Ascending aorta (tissue), 2 donors: Measurements from ENCODE around the gene NUMBL. TPM values are rescaled to one million over a fixed set of nuclear protein-coding genes. Genes with fewer than 3 reads are reported as not detected.
A peak's percentile ranks its signal among the peaks of the same experiment; 100 is the strongest.

Experiments used
- DNase-seq, 2 donors: peaks; one replicate each; pipeline ENCODE4 v3.0.0-alpha.2; 2019; ENCODE audit warnings: low spot score in 2 of 2
- H3K27ac ChIP-seq, 2 donors: fragments of 200-600 bp; sonication (generic); one replicate each; pipeline ENCODE4 v1.5.1; 2016 to 2017; ENCODE audit warnings: mild to moderate bottlenecking in 1 of 2
- H3K27me3 ChIP-seq: fragments of 200-600 bp; sonication (generic); one replicate; pipeline ENCODE4 v1.5.1; 2017
- H3K36me3 ChIP-seq, 2 donors: fragments of 200-600 bp; sonication (generic); one replicate each; pipeline ENCODE4 v1.5.1; 2016
- H3K4me1 ChIP-seq, 2 donors: fragments of 200-600 bp; sonication (generic); one replicate each; pipeline ENCODE4 v1.5.1; 2016 to 2017; ENCODE audit warnings: mild to moderate bottlenecking in 1 of 2
- H3K4me3 ChIP-seq, 2 donors: fragments of 200-600 bp; sonication (generic); one replicate each; pipeline ENCODE4 v1.5.1; 2016 to 2017; ENCODE audit warnings: mild to moderate bottlenecking in 1 of 2
- H3K9me3 ChIP-seq, 2 donors: fragments of 200-600 bp; sonication (generic); one replicate each; pipeline ENCODE4 v1.5.1; 2016
- intact Hi-C: fragments of 100-400 bp; cut with DNase I; formaldehyde crosslinking; loops from one replicate; pipeline ENCODE4 v1.15.1; 2023
- total RNA-seq: library from RNA; depleted of rRNA; stranded (reverse); fragments of >200 nt; gene quantifications from one replicate; pipeline ENCODE4 v1.1.0, GENCODE V29; 2016
- TF ChIP-seq, protein P1 (sequence below), 3 experiments: fragments of 200-600 bp in 2 of 3; fragments of 450-650 bp in 1 of 3; sonication (generic) in 2 of 3; IDR thresholded peaks; one replicate each; pipeline ENCODE4 v1.5.1; 2016 to 2019; ENCODE audit warnings: antibody characterized with exemption in 3 of 3, mild to moderate bottlenecking in 1 of 3, moderate library complexity in 1 of 3

NUMBL gene
- total RNA-seq, 1 donor from 2014 or later, result 360 TPM

DNA sequence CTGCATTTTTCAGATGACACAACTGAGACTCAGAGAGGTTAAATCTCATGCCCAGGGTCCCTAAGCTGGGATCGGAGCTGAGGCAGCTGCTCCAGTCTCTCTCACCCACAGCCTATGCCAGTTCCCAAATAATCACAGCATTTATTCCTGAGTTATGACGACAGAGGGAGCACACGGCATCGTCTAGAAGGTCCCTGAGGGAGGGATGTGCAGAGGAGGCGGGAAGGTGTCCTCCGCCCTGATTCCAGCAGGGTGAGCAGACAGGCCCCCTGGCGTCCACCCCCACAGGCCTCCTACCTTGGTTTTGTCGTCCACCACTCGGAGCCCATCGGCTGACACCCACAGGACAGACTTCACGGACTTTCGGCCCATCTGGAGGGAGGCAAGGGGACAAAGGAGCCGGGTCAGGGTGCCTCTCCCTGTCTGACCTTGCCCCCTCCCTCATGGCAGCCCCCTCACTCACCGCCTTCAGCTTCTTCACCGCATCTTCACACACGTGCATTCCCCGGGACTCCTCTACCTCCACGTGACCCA is 8.0 kb downstream of the NUMBL start:
- Histone ChIP-seq H3K9me3 (no peaks in the 10 kb centered on the region), H3K36me3 (peaks cover 85 to 94% of the 10 kb centered on the region in 2 donors), H3K27ac (no peak overlapping the region), H3K27me3 (no peaks in the 10 kb centered on the region), H3K4me3 (no peak overlapping the region), H3K4me1 (peaks cover 0 to 5% of the 10 kb centered on the region in 2 donors)
- no peak for DNase-seq
- TF ChIP-seq, protein P1, sequence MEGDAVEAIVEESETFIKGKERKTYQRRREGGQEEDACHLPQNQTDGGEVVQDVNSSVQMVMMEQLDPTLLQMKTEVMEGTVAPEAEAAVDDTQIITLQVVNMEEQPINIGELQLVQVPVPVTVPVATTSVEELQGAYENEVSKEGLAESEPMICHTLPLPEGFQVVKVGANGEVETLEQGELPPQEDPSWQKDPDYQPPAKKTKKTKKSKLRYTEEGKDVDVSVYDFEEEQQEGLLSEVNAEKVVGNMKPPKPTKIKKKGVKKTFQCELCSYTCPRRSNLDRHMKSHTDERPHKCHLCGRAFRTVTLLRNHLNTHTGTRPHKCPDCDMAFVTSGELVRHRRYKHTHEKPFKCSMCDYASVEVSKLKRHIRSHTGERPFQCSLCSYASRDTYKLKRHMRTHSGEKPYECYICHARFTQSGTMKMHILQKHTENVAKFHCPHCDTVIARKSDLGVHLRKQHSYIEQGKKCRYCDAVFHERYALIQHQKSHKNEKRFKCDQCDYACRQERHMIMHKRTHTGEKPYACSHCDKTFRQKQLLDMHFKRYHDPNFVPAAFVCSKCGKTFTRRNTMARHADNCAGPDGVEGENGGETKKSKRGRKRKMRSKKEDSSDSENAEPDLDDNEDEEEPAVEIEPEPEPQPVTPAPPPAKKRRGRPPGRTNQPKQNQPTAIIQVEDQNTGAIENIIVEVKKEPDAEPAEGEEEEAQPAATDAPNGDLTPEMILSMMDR (IDR thresholded peaks at IDR 0.05), result no peak
- intact Hi-C loops, result no loop called here

DNA sequence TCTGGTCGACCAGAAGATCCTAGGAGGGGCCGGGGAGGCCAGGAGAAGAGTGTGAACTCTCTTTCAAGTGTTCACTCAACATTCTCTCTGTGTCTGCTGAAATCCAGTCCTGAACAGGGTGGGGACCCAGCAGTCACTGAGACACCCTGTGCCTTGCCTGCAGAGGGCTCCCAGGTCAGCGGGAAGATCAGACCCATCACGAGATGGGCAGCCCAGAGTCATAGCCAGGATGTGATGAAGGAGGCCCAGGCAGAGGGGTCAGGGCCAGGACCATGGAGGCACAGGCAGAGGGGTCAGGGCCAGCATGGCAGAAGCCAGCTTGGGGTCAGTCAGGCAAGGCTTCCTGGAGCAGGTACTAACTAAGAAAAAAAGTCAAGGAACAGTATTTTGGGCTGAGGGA is 9.4 kb downstream of the NUMBL start:
- no peak for DNase-seq
- TF ChIP-seq, protein P1 (IDR thresholded peaks at IDR 0.05), result no peak
- peaks cover 96 to 99% of the 10 kb centered on the region in 2 donors for H3K36me3 ChIP-seq

DNA sequence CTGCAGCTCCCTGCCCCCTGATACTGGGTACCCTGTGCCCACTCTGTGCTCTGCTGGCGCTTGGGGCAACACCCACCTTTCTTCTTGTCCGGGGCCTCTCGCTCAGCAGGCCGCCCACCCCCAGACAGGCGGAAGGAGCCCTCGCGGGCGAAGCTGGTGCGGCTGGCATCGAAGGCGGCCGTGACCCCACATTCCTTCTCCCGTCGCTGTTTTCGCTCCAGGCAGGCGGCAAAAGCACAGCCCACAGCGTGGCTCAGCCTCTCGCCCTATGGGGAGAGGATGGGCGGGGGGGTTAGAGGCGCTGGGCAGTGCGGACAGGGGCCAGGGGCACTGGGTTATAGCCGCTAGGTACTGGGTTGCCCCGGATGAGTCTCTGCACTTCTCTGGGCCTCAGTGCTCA is 13.3 kb downstream of the NUMBL start:
- H3K36me3 ChIP-seq, result peaks cover 98 to 99% of the 10 kb centered on the region in 2 donors
- no peak for DNase-seq
- H3K4me3 ChIP-seq, result no peak overlapping the region
- intact Hi-C loops, result no loop called here
- no peaks in the 10 kb centered on the region for H3K9me3 ChIP-seq
- H3K4me1 ChIP-seq, result no peaks in the 10 kb centered on the region
- H3K27me3 ChIP-seq, result no peaks in the 10 kb centered on the region
- H3K27ac ChIP-seq, result no peak overlapping the region
- TF ChIP-seq, protein P1 (IDR thresholded peaks at IDR 0.05), result no peak

More for the DNA sequence above, 9.4 kb downstream of the NUMBL start:
- Histone ChIP-seq H3K4me3 (no peak overlapping the region), H3K27ac (no peak overlapping the region), H3K27me3 (no peaks in the 10 kb centered on the region), H3K4me1 (no peaks in the 10 kb centered on the region), H3K9me3 (no peaks in the 10 kb centered on the region)
- intact Hi-C loops, result no loop called here

DNA sequence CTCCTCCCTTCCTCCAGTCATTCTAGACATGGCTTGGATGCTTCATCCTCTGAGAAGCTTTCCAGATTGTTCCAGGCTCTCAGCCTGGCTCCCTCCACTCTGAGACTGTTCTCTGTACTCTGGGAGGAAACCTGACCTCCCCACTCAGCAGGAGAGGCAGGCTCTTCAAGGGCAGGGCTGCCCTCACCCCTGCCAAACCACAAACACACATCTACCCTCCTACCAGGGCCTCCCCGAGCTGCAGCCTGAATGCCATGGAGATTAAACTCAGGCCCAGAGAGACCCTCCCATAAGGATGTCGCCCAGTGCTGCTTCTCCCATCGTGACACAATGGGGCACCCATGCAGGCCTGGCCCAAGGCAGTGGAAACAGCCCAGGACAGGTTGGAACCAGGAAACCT is 16.2 kb downstream of the NUMBL start:
- TF ChIP-seq, protein P1 (IDR thresholded peaks at IDR 0.05), result no peak
- Histone ChIP-seq H3K4me3 (no peak overlapping the region), H3K27ac (peak overlapping the region in 1 of 2 donors; percentile 5), H3K36me3 (peaks cover 98 to 99% of the 10 kb centered on the region in 2 donors), H3K27me3 (no peaks in the 10 kb centered on the region), H3K9me3 (no peaks in the 10 kb centered on the region), H3K4me1 (no peaks in the 10 kb centered on the region)
- no peak for DNase-seq
- intact Hi-C loops, result no loop called here

DNA sequence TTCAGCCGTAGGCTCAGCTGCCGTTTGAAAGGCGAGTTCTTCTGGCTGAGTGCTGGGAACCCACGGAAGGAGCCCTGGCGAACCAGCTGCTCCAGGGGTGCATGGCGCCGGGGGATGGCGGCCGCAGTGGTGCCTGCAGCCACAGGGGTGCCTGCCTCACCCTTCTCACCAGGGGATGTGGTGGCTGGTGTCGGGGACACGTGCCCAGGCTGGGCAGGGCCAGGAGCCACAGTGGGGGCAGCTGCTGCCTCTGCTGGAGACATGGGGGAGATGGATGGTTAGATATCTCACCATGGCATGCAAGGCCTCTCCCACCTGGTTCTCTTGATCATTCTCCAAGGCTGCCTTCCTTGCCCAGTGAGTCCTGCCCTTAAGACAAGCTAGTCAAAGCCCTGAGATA is 17.1 kb downstream of the NUMBL start:
- no peaks in the 10 kb centered on the region for H3K9me3 ChIP-seq
- intact Hi-C loops, result no loop called here
- no peak for DNase-seq
- H3K4me3 ChIP-seq, result no peak overlapping the region
- no peaks in the 10 kb centered on the region for H3K4me1 ChIP-seq
- no peak overlapping the region for H3K27ac ChIP-seq
- H3K36me3 ChIP-seq, result peaks cover 97 to 98% of the 10 kb centered on the region in 2 donors
- TF ChIP-seq, protein P1 (IDR thresholded peaks at IDR 0.05), result no peak
- H3K27me3 ChIP-seq, result no peaks in the 10 kb centered on the region
